Measurements from ENCODE around the gene OR2V2.

DNA sequence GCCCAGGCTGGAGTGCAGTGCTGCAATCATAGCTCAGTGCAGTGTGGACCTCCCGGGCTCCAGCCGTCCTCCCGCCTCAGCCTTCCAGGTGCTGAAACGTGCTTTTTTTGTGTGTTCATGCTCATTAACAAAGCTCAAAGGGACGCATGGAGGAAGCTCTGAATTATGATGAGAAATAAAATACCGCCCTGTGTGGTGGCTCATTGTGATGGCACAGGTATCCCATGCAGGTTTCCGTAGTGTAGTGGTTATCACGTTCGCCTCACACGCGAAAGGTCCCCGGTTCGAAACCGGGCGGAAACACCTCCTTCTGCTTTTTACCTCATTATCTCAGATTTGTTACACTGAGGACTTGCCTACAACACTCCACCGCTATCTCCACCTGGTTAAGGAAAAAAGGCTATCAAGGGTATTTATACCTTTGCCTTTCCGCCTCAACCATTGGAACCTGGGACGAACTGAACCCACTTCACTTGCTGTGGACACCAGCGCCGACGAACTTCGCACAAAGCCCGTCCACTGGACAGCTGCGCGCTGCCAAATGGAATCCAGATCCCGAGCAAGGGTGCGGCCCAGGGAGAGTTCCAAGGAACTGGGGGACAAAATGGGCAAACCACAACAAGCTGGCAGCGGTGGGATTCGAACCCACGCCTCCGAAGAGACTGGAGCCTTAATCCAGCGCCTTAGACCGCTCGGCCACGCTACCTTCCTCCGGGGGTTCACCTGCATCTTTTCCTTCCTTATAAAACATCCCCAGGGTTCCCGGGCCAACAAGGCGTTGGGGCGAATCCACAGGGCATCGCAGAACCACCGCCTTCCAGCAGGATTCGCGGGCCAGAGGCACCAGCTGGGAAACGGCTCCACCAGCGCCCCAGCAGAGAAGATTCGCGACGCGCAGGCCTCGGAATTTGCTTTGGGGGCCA, 26.3 kb downstream of the OR2V2 start:
- TF ChIP-seq ZC3H10 (CRISPR knock-in tag; IDR thresholded peaks at IDR 0.05) (no peak), PATZ1 (CRISPR knock-in tag; IDR thresholded peaks at IDR 0.05; ENCODE audit: borderline replicate concordance) (no peak), RARB (CRISPR knock-in tag; IDR thresholded peaks at IDR 0.05) (no peak), CSDC2 (CRISPR knock-in tag; IDR thresholded peaks at IDR 0.05) (no peak)
- TF ChIP-seq, protein P1, sequence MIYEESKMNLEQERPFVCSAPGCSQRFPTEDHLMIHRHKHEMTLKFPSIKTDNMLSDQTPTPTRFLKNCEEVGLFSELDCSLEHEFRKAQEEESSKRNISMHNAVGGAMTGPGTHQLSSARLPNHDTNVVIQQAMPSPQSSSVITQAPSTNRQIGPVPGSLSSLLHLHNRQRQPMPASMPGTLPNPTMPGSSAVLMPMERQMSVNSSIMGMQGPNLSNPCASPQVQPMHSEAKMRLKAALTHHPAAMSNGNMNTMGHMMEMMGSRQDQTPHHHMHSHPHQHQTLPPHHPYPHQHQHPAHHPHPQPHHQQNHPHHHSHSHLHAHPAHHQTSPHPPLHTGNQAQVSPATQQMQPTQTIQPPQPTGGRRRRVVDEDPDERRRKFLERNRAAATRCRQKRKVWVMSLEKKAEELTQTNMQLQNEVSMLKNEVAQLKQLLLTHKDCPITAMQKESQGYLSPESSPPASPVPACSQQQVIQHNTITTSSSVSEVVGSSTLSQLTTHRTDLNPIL (CRISPR knock-in tag; IDR thresholded peaks at IDR 0.05; ENCODE audit: low read depth), result no peak
